ENCODE measurements around the gene ABCC1.
A peak's percentile ranks its signal among the peaks of the same experiment; 100 is the strongest.

ABCC1 gene

DNA sequence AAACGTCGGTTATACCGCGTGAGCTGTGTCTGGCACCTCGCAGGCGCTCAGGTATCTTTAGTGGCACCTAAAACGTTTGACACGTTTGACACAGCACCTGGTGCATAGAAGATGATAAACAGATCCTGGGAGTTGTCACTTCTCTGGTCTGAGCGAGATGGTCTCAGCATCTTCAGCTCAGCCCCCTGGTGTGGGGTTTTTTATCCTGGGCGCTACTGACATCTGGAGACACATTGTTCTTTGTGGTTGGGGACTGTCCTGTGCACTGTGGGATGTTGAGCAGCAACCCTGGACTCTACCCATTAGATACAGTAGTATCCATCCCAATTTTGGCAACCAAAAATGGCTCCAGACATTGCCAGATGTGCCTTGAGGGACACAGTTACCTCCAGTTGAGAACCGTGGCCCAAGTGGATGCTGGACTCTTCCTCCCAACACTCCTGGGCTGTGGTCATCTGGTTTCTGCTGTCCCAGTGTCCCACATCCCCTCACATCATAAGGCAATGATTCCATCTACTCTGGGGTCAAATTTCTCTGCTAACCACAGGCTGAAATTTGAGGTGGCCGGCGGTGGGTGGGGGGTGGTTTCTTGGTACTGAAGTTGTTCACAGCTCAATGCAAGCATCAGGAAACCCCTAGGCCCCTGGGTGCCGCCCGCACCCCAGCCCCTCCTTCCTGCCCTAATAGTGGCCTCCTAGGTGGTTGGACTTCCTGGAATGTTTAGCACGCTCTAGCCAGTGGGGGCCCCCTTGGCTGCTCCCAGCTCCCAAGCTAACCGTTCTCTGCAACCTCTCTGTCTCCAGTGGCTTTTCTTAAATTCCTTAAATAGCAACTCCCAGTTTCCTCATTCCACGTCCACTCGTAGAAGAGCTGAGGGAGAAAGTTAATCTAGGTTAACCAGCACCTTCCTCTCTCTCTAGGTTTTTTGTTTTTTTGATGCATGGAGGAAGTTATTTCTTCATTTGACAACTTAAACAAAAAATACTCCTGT lies 124.8 kb downstream of the ABCC1 start:
- peak; percentile 87 for DNase-seq (ENCODE audit: insufficient read length, low spot score)
- FAIRE-seq: peak; percentile 59

DNA sequence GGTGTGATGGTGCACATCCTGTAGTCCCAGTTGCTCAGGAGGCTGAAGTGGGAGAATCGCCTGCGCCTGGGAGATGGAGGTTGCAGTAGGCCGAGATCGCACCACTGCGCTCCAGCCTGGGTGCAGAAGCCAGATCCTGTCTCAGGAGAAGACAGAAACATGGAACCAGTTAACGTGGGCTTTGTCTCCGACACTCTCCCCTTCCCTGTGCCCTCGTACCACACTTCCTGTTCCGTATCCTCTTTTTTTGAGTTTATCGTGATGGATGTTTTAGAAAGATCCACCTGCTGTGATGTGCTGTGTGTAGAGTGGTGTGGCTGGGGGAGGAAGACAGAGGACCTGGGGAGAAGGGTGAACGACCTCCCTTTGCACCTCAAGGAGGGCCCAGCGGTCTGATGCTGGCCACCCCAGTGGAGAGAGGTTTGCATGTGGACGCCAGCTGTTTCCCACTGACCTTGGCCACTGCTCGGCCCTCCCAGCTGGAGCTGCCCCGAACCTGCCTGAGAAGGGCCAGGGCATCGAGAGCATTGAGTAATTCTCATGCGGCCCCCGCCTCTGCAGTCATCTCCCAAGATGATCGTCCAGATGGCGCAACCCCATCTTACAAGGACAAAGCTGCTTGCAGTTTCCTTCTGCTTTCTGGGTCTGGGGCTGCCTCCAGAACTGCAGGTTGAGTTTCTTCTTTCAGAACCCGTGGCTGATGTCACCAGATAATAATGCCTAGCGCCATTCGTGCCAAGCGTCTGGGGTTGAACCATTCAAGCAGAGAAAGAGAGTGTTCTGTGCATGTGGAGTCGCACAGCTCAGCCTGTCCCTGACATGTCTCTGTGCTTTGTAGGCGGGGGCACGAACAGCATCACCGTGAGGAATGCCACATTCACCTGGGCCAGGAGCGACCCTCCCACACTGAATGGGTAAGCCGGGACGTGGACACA lies 126.3 kb downstream of the ABCC1 start:
- no peak for DNase-seq (ENCODE audit: insufficient read length, low spot score)

DNA sequence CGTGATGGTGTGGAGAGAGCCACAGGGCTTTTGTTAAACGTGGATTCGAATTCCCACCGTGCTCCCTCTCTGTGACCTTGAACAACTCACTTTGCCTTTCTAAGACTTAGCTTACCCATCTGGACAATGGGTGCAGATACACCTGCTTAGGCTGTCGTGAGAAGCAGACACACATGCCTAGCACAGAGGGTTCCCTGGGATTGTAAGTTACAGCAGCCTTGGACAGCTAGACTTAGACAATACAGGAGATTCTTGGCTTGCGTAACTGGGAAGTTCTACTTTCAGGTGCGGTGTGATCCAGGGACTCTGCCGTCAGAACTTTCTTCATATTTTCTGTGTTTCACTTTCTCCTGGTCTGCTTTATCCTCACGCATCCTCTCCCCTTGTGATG lies 127.0 kb downstream of the ABCC1 start:
- no peak for DNase-seq (ENCODE audit: insufficient read length, low spot score)
- no peak for FAIRE-seq

More for the DNA sequence above, 126.3 kb downstream of the ABCC1 start:
- no peak for FAIRE-seq

DNA sequence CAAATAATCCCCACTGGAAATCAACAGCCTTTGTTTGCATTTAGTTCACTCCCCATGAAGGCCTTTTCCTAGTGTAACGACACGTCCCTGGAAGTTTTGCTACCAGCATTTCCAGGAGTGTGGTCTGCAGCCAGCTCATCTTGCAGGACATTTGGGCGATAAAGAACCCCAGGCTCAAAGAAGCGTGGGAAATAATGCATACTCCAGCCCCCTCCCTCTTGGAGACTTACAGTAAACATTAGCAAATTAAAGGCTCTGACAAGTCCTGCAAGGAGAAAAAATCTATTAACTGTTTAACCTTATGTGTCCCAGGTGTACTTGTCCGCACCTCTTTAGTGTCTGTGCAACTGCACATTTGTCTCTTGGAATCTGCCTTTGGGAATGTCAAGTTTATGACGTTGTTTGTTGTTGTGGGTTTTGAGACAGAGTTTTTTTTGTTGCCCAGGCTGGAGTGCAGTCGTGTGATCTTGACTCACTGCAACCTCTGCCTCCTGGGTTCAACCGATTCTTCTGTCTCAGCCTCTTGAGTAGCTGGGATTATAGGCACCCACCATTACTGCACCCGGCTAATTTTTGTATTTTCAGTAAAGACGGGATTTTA lies 131.1 kb downstream of the ABCC1 start:
- FAIRE-seq (no peak), DNase-seq (ENCODE audit: insufficient read length, low spot score) (no peak)

DNA sequence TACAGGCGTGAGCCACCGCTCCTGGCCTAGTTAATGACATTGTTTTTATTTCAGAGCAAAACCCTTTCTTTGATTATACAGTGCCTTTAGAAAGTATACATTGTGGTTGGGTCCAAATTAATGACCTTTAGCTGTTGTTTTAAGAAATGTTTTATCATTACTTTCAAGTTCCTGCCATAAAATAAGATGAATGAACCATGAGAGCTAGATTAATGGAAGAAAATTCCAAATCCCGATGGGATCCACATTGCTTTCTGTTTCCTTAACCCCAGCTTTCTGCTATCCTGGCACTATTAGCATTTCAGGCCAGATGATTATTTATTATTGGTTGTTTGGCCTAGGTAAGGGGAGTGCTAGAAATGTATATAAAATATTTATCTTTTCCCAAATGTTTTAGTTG lies 131.7 kb downstream of the ABCC1 start:
- FAIRE-seq: no peak
- DNase-seq (ENCODE audit: insufficient read length, low spot score): no peak

DNA sequence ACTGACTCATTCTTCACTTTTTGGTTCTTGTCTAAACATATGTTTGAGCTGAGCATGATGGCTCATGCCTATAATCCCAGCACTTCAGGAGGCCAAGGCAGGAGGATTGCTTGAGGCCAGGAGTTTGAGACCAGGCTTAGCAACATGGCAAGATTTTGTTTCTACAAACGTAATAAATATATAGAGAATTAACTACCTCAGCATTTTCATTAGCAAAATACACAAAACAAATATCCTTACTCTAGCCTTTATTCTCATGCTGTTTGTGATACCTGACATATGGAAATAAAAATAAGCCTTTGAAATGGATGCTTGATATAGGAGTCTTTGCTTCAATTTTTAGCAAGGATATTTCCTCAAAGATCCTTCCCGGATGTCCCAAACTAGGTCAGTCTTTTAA lies 132.8 kb downstream of the ABCC1 start:
- DNase-seq (ENCODE audit: insufficient read length, low spot score): no peak

GRCh38 chr16:16083421-16084156 lies 134.2 kb downstream of the ABCC1 start:
- no peak for DNase-seq (ENCODE audit: insufficient read length, low spot score)
- no peak for FAIRE-seq

More for the DNA sequence above, 132.8 kb downstream of the ABCC1 start:
- no peak for FAIRE-seq

- no peak for FAIRE-seq
- DNase-seq (ENCODE audit: insufficient read length, low spot score): no peak
These were observed 135.5 kb downstream of the ABCC1 start for GRCh38 chr16:16084874-16085273.

DNA sequence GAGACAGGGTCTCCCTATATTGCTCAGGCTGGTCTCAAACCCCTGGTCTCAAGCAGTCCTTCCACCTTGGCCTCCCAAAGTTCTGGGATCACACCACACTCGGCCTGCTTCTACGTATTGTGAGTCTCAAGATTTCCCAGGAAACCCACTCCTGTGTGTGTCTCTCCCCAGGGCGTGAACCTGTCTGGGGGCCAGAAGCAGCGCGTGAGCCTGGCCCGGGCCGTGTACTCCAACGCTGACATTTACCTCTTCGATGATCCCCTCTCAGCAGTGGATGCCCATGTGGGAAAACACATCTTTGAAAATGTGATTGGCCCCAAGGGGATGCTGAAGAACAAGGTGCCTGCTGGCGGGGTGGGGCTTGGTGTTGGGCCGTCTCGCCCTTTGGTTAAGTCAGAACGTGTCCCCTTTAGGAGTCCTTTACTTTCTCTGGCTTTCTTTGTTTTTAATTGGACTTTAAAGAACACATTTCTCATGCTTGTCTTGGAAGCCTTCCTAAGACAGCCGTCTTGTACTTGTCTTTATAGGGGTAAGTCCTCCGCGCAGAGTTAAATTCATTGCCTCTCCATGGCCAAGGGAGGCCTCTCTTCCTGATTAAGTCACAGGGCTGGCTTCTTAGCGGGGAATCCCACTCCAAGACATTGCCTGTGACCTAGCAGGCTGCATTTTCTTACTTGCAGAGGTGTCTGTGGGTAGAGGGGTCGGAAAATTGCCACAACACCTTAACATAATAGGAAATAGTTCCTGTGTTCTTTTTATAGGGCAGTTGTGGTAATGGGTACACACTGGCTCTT lies 137.4 kb downstream of the ABCC1 start:
- no peak for DNase-seq (ENCODE audit: insufficient read length, low spot score)
- no peak for FAIRE-seq

DNA sequence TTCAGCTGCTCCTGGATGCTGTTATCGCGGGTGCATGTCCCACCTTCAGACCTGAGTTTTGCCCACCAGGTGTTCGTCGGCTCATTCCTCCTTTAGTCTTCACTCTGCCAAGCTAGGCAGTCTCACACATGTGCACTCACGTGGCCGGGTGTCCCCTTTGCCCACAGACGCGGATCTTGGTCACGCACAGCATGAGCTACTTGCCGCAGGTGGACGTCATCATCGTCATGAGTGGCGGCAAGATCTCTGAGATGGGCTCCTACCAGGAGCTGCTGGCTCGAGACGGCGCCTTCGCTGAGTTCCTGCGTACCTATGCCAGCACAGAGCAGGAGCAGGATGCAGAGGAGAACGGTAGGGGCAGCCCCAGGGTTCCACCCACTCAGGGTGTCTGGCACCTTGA lies 140.8 kb downstream of the ABCC1 start:
- no peak for FAIRE-seq
- DNase-seq (ENCODE audit: insufficient read length, low spot score): no peak

GRCh38 chr16:16092925-16093627 lies 143.7 kb downstream of the ABCC1 start:
- FAIRE-seq (no peak), DNase-seq (ENCODE audit: insufficient read length, low spot score) (no peak)

DNA sequence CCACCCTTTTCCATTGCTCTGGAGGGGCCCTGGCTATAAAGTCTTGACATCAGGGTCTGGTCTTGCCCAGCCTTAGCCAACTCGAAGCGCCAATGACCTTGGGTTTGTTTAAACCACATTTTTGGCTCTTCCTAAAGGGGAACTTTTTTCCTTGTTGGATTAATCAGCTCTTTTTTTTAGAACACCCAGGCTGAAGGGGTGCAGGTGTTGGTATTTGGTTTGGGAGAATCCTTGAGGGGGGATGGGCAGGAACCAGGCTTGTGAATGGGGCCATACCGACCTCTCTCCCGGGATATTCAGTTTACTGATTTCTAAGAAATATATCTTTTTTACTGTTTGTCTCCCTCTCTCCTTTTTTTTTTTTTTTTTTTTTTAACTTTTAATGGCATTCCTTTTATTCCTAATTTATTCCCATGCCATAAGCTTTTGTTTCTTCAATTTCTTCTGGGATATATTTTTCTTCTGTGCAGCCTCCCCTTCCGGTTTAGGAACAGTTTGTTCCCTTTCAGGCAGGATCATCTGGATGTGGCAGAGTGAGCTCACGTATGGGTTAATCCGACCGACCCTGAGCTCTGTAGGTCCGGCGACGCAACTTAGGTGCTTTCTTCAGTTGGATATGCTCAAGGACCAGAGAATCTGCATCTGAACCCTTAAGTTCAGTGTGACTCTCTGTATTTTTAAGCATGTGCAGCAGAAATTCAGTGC lies 144.4 kb downstream of the ABCC1 start:
- no peak for FAIRE-seq
- no peak for DNase-seq (ENCODE audit: insufficient read length, low spot score)

- DNase-seq (ENCODE audit: insufficient read length, low spot score) (no peak), FAIRE-seq (no peak)
These were observed 146.2 kb downstream of the ABCC1 start for GRCh38 chr16:16095646-16096045.

- DNase-seq (ENCODE audit: insufficient read length, low spot score): no peak
These were observed 146.9 kb downstream of the ABCC1 start for GRCh38 chr16:16096121-16096857.

DNA sequence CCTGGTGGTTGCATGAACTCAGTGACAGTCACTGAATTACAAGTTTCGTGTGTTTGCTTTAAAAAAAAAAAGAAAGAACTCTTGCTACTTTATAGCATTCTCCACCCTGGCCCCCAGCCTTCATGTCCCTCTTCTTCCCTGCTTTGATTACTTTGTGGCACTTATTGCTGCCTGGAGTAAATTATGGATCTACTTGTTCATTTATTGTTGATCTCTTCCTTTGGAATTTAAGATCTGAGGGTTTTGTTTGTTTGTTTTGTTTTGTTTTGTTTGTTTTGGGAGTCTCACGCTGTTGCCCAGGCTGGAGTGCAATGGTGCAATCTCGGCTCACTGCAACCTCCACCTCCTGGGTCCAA lies 147.4 kb downstream of the ABCC1 start:
- no peak for DNase-seq (ENCODE audit: insufficient read length, low spot score)
- no peak for FAIRE-seq

More at GRCh38 chr16:16096121-16096857, 146.9 kb downstream of the ABCC1 start:
- FAIRE-seq: no peak

DNA sequence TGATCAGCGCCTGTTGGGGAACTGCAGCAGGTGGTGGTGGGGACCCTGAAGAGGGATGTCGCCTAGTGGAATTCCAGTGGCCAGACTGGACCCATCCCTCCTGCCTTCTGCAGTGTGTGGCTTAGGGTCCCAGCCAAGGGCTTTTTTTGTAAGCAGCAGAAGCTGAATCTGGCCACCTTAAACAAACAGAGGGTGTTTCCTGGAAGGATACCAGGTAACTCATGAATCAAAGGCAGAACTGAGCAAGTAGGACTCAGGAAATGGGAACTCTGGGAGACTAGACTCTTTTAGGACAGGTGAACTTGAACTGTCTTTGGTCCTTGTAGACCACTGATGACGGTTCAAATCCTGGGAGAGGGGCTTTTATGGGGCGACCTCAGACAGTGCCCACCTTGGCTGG lies 149.9 kb downstream of the ABCC1 start:
- no peak for DNase-seq (ENCODE audit: insufficient read length, low spot score)
- FAIRE-seq: no peak

GRCh38 chr16:16100631-16101030 lies 151.2 kb downstream of the ABCC1 start:
- no peak for FAIRE-seq
- DNase-seq (ENCODE audit: insufficient read length, low spot score): no peak

DNA sequence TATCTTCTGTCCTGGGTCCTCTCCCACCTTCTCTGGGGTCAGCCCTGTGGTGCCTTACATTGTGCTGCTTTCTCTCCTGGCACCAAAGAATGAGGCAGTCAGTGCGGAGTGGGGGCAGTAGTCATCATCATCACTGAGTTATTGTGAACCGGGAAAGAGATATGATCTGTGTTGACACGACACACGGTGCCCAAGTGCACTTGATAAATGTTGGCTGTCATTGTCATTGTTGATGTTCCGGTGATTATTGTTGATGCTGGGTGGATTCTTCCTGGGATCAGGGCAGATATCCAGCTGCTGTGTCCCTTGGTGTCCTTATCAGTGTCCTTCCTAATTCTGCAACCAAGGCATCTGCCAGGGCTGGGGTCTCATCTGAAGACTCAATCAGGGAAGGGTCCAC lies 152.2 kb downstream of the ABCC1 start:
- DNase-seq (ENCODE audit: insufficient read length, low spot score) (no peak), FAIRE-seq (no peak)
